GM23338 (cell line): Measurements from ENCODE around the gene TENT5C.

ENCODE experiments used
- CREB1 ChIP-seq: fragments of 250-450 bp; sonication (Bioruptor Pico); IDR thresholded peaks from 2 replicates; pipeline ENCODE4 v1.5.0; 2020; ENCODE audit warnings: low read depth, mild to moderate bottlenecking, moderate library complexity
- CTCF ChIP-seq, 2 experiments: fragments of 200-600 bp in 1 of 2; sonication (generic) in 1 of 2; conservative IDR thresholded peaks; 2 replicates each; pipeline versions ENCODE4 v1.5.1 to v1.6.1; 2016 to 2017; ENCODE audit warnings: antibody characterized with exemption in 2 of 2, low read depth in 2 of 2, mild to moderate bottlenecking in 2 of 2, moderate library complexity in 1 of 2
- ETS1 ChIP-seq: IDR thresholded peaks from 2 replicates; pipeline ENCODE4 v1.6.1; 2016; ENCODE audit warnings: antibody characterized with exemption
- EZH2 ChIP-seq: fragments of 200-600 bp; sonication (generic); IDR thresholded peaks from one replicate; pipeline ENCODE4 v1.8.0; 2017; ENCODE audit warnings: antibody characterized with exemption, mild to moderate bottlenecking, low read depth; ENCODE audit not compliant: unreplicated experiment
- EZH2phosphoT487 ChIP-seq: fragments of 200-600 bp; sonication (generic); IDR thresholded peaks from one replicate; pipeline ENCODE4 v1.8.1; 2018; ENCODE audit warnings: antibody characterized with exemption; ENCODE audit not compliant: unreplicated experiment
- JUNB ChIP-seq: IDR thresholded peaks from one replicate; pipeline ENCODE4 v1.6.1; 2016; ENCODE audit warnings: antibody characterized with exemption; ENCODE audit not compliant: unreplicated experiment
- NANOG ChIP-seq: IDR thresholded peaks from 2 replicates; pipeline ENCODE4 v1.6.1; 2016; ENCODE audit warnings: antibody characterized with exemption, borderline replicate concordance
- POLR2AphosphoS5 ChIP-seq: IDR thresholded peaks from 2 replicates; pipeline ENCODE4 v1.6.1; 2016; ENCODE audit warnings: antibody characterized with exemption, low read depth
- REST ChIP-seq: IDR thresholded peaks from one replicate; pipeline ENCODE4 v1.6.1; 2018; ENCODE audit warnings: antibody characterized with exemption; ENCODE audit not compliant: unreplicated experiment
- STAT1 ChIP-seq: IDR thresholded peaks from one replicate; pipeline ENCODE4 v1.6.1; 2016; ENCODE audit warnings: antibody characterized with exemption; ENCODE audit not compliant: unreplicated experiment
- ZNF114 ChIP-seq: fragments of 250-450 bp; sonication (Bioruptor Pico); IDR thresholded peaks from 2 replicates; pipeline ENCODE4 v1.5.0; 2020; ENCODE audit warnings: mild to moderate bottlenecking, moderate library complexity
- ZNF331 ChIP-seq: fragments of 250-450 bp; sonication (Bioruptor Pico); IDR thresholded peaks from 2 replicates; pipeline ENCODE4 v1.5.0; 2020; ENCODE audit warnings: low read depth, mild to moderate bottlenecking, moderate library complexity
- ZNF462 ChIP-seq: fragments of 250-450 bp; sonication (Bioruptor Pico); IDR thresholded peaks from 2 replicates; pipeline ENCODE4 v1.5.0; 2020; ENCODE audit warnings: mild to moderate bottlenecking, moderate library complexity

GRCh38 chr1:117638759-117639158 is 32.9 kb downstream of the TENT5C start:
- TF ChIP-seq CTCF (conservative IDR thresholded peaks at IDR 0.05; ENCODE audit: low read depth in 2 of 2) (no peak), POLR2AphosphoS5 (no peak), EZH2 (no peak), STAT1 (no peak), EZH2phosphoT487 (no peak), CREB1 (CRISPR knock-in tag) (no peak), REST (no peak), JUNB (no peak), ETS1 (no peak), NANOG (no peak), ZNF462 (CRISPR knock-in tag) (no peak), ZNF114 (CRISPR knock-in tag) (no peak), ZNF331 (no peak)
